ENCODE data around the gene PRKG1.

GRCh38 chr10:51699475-51700227 is 625.4 kb downstream of the PRKG1 start, which contains the start of gene CSTF2T:
- no peak for TF ChIP-seq CTCF (IDR thresholded peaks at IDR 0.05; ENCODE audit: insufficient read depth, low read length, poor library complexity, severe bottlenecking)
- no peak for TF ChIP-seq EZH2phosphoT487 (conservative IDR thresholded peaks at IDR 0.05; ENCODE audit: low read length)
